Mucosa of rectum (tissue), 2 donors: ENCODE results near the gene CRAMP1.

Source experiments
- H3K27ac ChIP-seq, 2 donors: one replicate each; pipeline ENCODE4 v1.7.0; 2013; ENCODE audit warnings: inconsistent platforms in 2 of 2, low read depth in 2 of 2, low read length in 2 of 2
- H3K27me3 ChIP-seq, 2 donors: one replicate each; pipeline ENCODE4 v1.7.0; 2013; ENCODE audit warnings: low read length in 2 of 2; ENCODE audit not compliant: control insufficient read depth in 2 of 2, insufficient read depth in 2 of 2
- H3K36me3 ChIP-seq, 2 donors: one replicate each; pipeline ENCODE4 v1.7.0; 2013; ENCODE audit warnings: low read length in 2 of 2; ENCODE audit not compliant: control insufficient read depth in 2 of 2, insufficient read depth in 2 of 2
- H3K4me1 ChIP-seq, 2 donors: one replicate each; pipeline ENCODE4 v1.7.0; 2013; ENCODE audit warnings: low read length in 2 of 2, mild to moderate bottlenecking in 1 of 2; ENCODE audit not compliant: control insufficient read depth in 2 of 2, insufficient read depth in 2 of 2
- H3K4me3 ChIP-seq, 2 donors: one replicate each; pipeline ENCODE4 v1.7.0; 2013; ENCODE audit warnings: low read length in 2 of 2
- H3K9ac ChIP-seq, 2 donors: one replicate each; pipeline ENCODE4 v1.7.0; 2013; ENCODE audit warnings: low read length in 2 of 2, low read depth in 1 of 2, mild to moderate bottlenecking in 1 of 2
- H3K9me3 ChIP-seq, 2 donors: one replicate each; pipeline ENCODE4 v1.7.0; 2013; ENCODE audit warnings: low read length in 2 of 2; ENCODE audit not compliant: control insufficient read depth in 2 of 2
- donor health status: healthy.
- donor health status: Normal muscosa, but diverticular disease.

The CRAMP1 gene

DNA sequence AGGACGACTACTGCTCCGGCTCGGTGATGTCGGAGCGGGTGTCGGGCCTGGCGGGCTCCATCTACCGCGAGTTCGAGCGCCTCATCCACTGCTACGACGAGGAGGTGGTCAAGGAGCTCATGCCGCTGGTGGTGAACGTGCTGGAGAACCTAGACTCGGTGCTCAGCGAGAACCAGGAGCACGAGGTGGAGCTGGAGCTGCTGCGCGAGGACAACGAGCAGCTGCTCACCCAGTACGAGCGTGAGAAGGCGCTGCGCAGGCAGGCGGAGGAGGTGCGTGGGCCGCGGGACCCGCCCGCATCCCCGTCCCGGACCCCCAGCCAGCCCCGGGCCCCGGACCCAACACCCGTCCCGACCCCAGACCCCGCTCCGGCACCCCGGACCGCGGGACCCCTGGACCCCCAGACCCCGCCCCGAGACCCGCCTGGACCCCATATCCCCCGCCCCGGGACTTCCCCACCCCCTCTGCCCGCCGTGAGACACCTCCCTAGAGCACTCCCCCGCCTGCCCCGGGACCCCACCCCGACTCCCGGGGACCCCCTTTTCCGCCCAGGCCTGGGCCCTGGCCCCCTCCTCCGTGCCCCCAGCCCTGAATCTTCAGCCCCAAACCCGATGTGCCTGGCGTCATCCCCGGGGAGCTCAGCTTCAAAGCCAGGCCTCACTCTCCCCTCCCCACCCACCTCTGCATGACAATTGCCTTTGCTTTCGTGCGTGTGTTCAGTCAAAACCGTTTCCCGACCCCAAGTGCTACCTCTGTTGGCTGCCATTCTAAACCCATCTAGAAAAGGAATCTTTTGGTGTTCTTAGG is 94.4 kb downstream of the CRAMP1 start:
- Histone ChIP-seq H3K4me1 (peaks cover 7 to 20% of the 10 kb centered on the region in 2 donors), H3K36me3 (peaks cover under 1 to 3% of the 10 kb centered on the region in 2 donors), H3K27ac (peak overlapping the region; percentile 67 to 88), H3K27me3 (no peaks in the 10 kb centered on the region), H3K4me3 (peak overlapping the region; percentile 97 to 98), H3K9ac (peak overlapping the region; percentile 95 to 96), H3K9me3 (no peaks in the 10 kb centered on the region)

GRCh38 chr16:1707193-1707790 is 95.1 kb downstream of the CRAMP1 start:
- H3K9me3 ChIP-seq: no peaks in the 10 kb centered on the region
- peak overlapping the region; percentile 75 to 98 for H3K4me3 ChIP-seq
- H3K36me3 ChIP-seq: peaks cover 0 to 2% of the 10 kb centered on the region in 2 donors
- no peaks in the 10 kb centered on the region for H3K27me3 ChIP-seq
- H3K4me1 ChIP-seq: peaks cover 7 to 20% of the 10 kb centered on the region in 2 donors
- no peak overlapping the region for H3K27ac ChIP-seq
- H3K9ac ChIP-seq: peak overlapping the region; percentile 70 to 73

GRCh38 chr16:1708083-1708767 is 96.1 kb downstream of the CRAMP1 start:
- no peaks in the 10 kb centered on the region for H3K9me3 ChIP-seq
- H3K36me3 ChIP-seq: peaks cover 0 to 2% of the 10 kb centered on the region in 2 donors
- peaks cover 7 to 20% of the 10 kb centered on the region in 2 donors for H3K4me1 ChIP-seq
- H3K27me3 ChIP-seq: no peaks in the 10 kb centered on the region
- H3K4me3 ChIP-seq: no peak overlapping the region
- no peak overlapping the region for H3K9ac ChIP-seq
- H3K27ac ChIP-seq: no peak overlapping the region

DNA sequence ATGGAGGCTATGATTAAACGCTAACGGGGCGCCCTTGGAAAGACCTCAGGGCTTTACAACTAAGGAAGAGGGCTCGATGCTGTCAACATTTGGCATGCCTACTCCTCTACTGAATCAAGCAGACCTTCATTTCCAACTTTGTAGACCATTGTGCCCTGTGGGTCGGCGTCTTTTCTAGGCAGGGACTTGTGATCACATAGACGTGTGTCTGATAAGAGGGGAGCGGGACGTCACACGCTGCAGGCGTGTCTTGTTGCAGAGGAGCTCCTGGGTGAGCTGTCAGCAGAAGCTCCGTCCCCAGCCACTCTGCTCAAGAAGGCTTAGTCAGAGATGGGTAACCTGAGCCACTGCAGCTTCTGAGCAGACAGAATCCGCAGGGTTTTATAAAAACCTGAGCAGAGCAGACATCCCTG is 96.6 kb downstream of the CRAMP1 start:
- Histone ChIP-seq H3K36me3 (peaks cover 0 to 2% of the 10 kb centered on the region in 2 donors), H3K27ac (no peak overlapping the region), H3K4me1 (peaks cover 7 to 20% of the 10 kb centered on the region in 2 donors), H3K9me3 (no peaks in the 10 kb centered on the region), H3K27me3 (no peaks in the 10 kb centered on the region), H3K4me3 (no peak overlapping the region), H3K9ac (no peak overlapping the region)

- H3K9me3 ChIP-seq: no peaks in the 10 kb centered on the region
- peaks cover 0 to 2% of the 10 kb centered on the region in 2 donors for H3K36me3 ChIP-seq
- H3K9ac ChIP-seq: no peak overlapping the region
- H3K27me3 ChIP-seq: no peaks in the 10 kb centered on the region
- H3K27ac ChIP-seq: no peak overlapping the region
- H3K4me3 ChIP-seq: no peak overlapping the region
- H3K4me1 ChIP-seq: peaks cover 7 to 20% of the 10 kb centered on the region in 2 donors
Measured at GRCh38 chr16:1709356-1709755, 97.2 kb downstream of the CRAMP1 start.

DNA sequence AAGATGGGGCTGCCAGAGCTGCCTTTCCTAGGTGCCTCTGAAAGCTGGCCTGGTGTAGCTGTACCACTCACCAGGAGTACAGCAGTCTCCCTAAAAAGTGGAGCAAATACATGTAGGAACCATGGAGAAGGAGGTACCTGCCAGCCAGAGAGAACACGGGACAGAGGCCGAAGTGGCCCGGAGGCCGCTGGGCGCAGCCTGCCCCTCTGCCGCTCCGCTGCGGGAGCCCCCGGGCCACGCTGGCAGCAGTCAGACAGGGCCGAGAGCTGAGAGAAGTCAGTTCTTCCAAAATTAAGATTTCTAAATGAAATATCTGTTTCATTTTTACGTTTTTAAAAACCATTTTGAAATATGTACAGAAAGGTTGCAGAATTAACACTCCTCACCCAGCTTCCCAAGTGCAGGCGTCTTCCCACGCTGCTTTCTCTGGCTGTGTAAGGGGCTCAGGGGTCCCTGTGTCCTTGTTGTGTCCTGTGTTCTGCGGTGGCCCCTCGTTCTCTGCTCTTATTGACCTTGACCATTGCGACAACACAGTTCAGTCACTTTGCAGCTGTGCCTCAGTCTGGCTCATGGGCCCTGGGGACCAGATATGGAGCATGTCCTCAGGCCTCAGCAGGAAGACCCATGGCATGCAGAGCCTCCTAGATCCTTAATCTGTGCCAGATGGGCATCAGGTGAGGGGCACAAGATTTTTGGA is 98.8 kb downstream of the CRAMP1 start:
- Histone ChIP-seq H3K4me3 (no peak overlapping the region), H3K9me3 (no peaks in the 10 kb centered on the region), H3K9ac (no peak overlapping the region), H3K27me3 (no peaks in the 10 kb centered on the region), H3K36me3 (peaks cover 0 to 2% of the 10 kb centered on the region in 2 donors), H3K27ac (no peak overlapping the region), H3K4me1 (peaks cover 7 to 14% of the 10 kb centered on the region in 2 donors)

GRCh38 chr16:1712791-1713261 is 100.7 kb downstream of the CRAMP1 start:
- H3K9ac ChIP-seq: no peak overlapping the region
- H3K9me3 ChIP-seq: no peaks in the 10 kb centered on the region
- no peak overlapping the region for H3K4me3 ChIP-seq
- H3K4me1 ChIP-seq: peaks cover 0 to 3% of the 10 kb centered on the region in 2 donors
- no peaks in the 10 kb centered on the region for H3K27me3 ChIP-seq
- H3K36me3 ChIP-seq: peaks cover 0 to 2% of the 10 kb centered on the region in 2 donors
- no peak overlapping the region for H3K27ac ChIP-seq

GRCh38 chr16:1713331-1713730 is 101.2 kb downstream of the CRAMP1 start:
- H3K4me1 ChIP-seq: no peaks in the 10 kb centered on the region
- H3K9ac ChIP-seq: no peak overlapping the region

GRCh38 chr16:1713933-1714332 is 101.8 kb downstream of the CRAMP1 start:
- Histone ChIP-seq H3K9ac (peak overlapping the region in 1 of 2 donors; percentile 41), H3K27me3 (no peaks in the 10 kb centered on the region), H3K4me1 (no peaks in the 10 kb centered on the region), H3K9me3 (no peaks in the 10 kb centered on the region), H3K4me3 (peak overlapping the region in 1 of 2 donors; percentile 42), H3K27ac (peak overlapping the region in 1 of 2 donors; percentile 65), H3K36me3 (peaks cover 0 to 2% of the 10 kb centered on the region in 2 donors)

More at GRCh38 chr16:1713331-1713730, 101.2 kb downstream of the CRAMP1 start:
- H3K27ac ChIP-seq: peak overlapping the region in 1 of 2 donors; percentile 65
- H3K36me3 ChIP-seq: peaks cover 0 to 2% of the 10 kb centered on the region in 2 donors
- H3K9me3 ChIP-seq: no peaks in the 10 kb centered on the region
- H3K27me3 ChIP-seq: no peaks in the 10 kb centered on the region
- no peak overlapping the region for H3K4me3 ChIP-seq
